Medulla oblongata (tissue), 1 donor: ENCODE measurements around the gene HCAR3.

Experiments used
- DNase-seq: peaks from one replicate; pipeline ENCODE4 v3.0.0-alpha.2; 2015; ENCODE audit errors: extremely low spot score

HCAR3 gene

GRCh38 chr12:122669397-122670070 lies 47.1 kb downstream of the HCAR3 start:
- no peak for DNase-seq

- DNase-seq, result no peak
These were observed 48.3 kb downstream of the HCAR3 start for GRCh38 chr12:122668268-122668667.

- no peak for DNase-seq
These were observed 50.9 kb downstream of the HCAR3 start for GRCh38 chr12:122665759-122666158.

DNA sequence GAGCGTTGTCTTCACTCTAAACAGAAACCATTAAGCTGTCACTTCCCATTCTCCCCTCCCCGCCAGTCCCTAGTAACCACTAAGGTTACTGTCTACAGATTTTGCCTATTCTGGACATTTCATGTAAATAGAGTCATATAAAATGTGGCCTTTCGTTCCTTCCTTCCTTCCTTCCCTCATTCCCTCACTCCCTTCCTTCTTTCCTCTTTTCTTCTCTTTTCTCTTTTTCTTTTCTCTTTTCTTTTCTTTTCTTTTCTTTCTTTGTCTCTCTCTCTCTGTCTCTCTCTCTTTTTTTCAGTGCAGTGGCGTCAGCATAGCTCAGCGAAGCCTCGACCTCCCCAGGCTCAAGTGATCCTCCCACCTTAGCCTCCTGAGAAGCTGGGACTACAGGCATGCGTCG lies 51.3 kb downstream of the HCAR3 start:
- DNase-seq, result no peak
